SK-N-MC (cell line): ENCODE data around the gene EZH1.

Source experiments
- EZH2 ChIP-seq: fragments of 200-600 bp; sonication (generic); IDR thresholded peaks from one replicate; pipeline ENCODE4 v1.6.1; 2017; ENCODE audit warnings: antibody characterized with exemption
- POLR2AphosphoS5 ChIP-seq: IDR thresholded peaks from 2 replicates; pipeline ENCODE4 v1.6.1; 2012; ENCODE audit warnings: mild to moderate bottlenecking, low read depth, low read length, borderline replicate concordance

GRCh38 chr17:42775534-42776098 lies 30.8 kb upstream of the EZH1 start:
- TF ChIP-seq EZH2: no peak
- TF ChIP-seq POLR2AphosphoS5: no peak
